Peyer's patch (tissue), 4 donors: ENCODE results near the gene ZNF236. TPM values are rescaled to one million over a fixed set of nuclear protein-coding genes. Genes with fewer than 3 reads are reported as not detected.
A peak's percentile ranks its signal among the peaks of the same experiment; 100 is the strongest.

Experiments
- DNase-seq, 3 donors: peaks; one replicate each; pipeline ENCODE4 v3.0.0-alpha.2; 2017 to 2019
- H3K27ac ChIP-seq, 4 donors: fragments of 200-600 bp; sonication (generic); one replicate each; pipeline ENCODE4 v1.5.1; 2016 to 2019
- H3K27me3 ChIP-seq, 2 donors: fragments of 200-600 bp; sonication (generic); one replicate each; pipeline ENCODE4 v1.5.1; 2019
- H3K36me3 ChIP-seq, 3 donors: fragments of 200-600 bp; sonication (generic); one replicate each; pipeline ENCODE4 v1.5.1; 2016 to 2019
- H3K4me1 ChIP-seq, 4 donors: fragments of 200-600 bp; sonication (generic); one replicate each; pipeline ENCODE4 v1.5.1; 2016 to 2019
- H3K4me3 ChIP-seq, 4 donors: fragments of 200-600 bp; sonication (generic); 1 replicate in 3 of 4; 2 replicates in 1 of 4; pipeline ENCODE4 v1.5.1; 2016 to 2019; ENCODE audit warnings: mild to moderate bottlenecking in 1 of 4
- H3K9me3 ChIP-seq, 4 donors: fragments of 200-600 bp; sonication (generic); one replicate each; pipeline ENCODE4 v1.5.1; 2016 to 2019; ENCODE audit warnings: mild to moderate bottlenecking in 1 of 4
- POLR2A ChIP-seq, 2 donors: fragments of 450-650 bp; IDR thresholded peaks; one replicate each; pipeline ENCODE4 v1.5.1; 2017; ENCODE audit warnings: antibody characterized with exemption in 2 of 2, mild to moderate bottlenecking in 2 of 2, moderate library complexity in 2 of 2
- total RNA-seq, 4 donors: library from RNA; depleted of rRNA; stranded (reverse); fragments of >200 nt; gene quantifications; one replicate each; pipeline ENCODE4 v1.1.0, GENCODE V29; 2016
- TF ChIP-seq, protein P1 (sequence below), 6 experiments: fragments of 450-650 bp in 4 of 6; fragments of 200-600 bp in 2 of 6; sonication (generic) in 1 of 6; IDR thresholded peaks; one replicate each; pipeline ENCODE4 v1.5.1; 2017 to 2019; ENCODE audit warnings: antibody characterized with exemption in 6 of 6, mild to moderate bottlenecking in 3 of 6, moderate library complexity in 1 of 6

ZNF236 gene
- total RNA-seq, 4 donors from 2014 or later: 13.8 to 57.8 (median 27.7) TPM

DNA sequence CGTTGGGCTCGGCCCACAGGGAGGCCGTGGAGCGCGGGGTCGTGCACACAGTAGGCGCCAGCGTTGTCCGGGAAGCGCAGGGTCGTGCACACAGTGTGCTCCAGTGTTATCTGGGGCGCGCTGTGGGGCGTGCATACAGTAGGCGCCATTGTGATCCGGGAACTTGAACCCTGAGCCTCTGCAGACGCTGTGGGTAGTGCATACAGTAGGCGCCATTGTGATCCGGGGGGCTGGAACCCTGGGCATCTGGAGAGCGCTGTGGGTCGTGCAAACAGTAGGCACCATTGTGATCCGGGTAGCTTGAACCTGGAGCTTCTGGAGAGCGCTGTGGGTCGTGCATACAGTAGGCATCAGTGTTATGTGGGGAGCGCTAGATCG lies 793 bp downstream of the ZNF236 start:
- H3K27ac ChIP-seq: peak overlapping the region; percentile 92 to 99 (median 97)
- H3K36me3 ChIP-seq: no peaks in the 10 kb centered on the region
- H3K4me1 ChIP-seq: peaks cover 0 to 22% (median 2%) of the 10 kb centered on the region in 4 donors
- no peak for TF ChIP-seq POLR2A (IDR thresholded peaks at IDR 0.05)
- H3K9me3 ChIP-seq: no peaks in the 10 kb centered on the region
- peak overlapping the region; percentile 54 to 100 (median 73) for H3K4me3 ChIP-seq
- DNase-seq: peak in 1 of 3 donors; percentile 51
- no peaks in the 10 kb centered on the region for H3K27me3 ChIP-seq

DNA sequence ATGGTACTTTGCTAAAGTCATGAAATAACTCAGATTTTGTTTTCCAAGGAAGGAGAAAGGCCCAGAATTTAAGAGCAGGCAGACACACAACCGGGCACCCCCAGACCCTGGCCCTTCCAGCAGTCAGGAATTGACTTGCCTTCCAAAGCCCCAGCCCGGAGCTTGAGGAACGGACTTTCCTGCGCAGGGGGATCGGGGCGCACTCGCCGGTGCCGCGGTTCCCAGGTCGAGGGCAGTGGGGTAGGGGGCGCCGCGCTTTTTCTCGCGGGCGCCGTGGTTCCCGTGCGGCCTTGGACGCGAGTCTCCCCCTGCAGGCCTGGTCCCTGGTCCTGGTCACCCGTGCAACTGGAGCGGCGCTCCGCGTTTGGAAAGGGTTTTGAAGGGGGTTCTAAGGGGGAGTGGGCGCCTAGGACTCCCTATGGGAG lies 1.2 kb downstream of the ZNF236 start:
- Histone ChIP-seq H3K27ac (peak overlapping the region in 3 of 4 donors; percentile 92 to 99 (median 97)), H3K9me3 (no peaks in the 10 kb centered on the region), H3K27me3 (no peaks in the 10 kb centered on the region), H3K4me3 (peak overlapping the region; percentile 54 to 100 (median 73)), H3K36me3 (no peaks in the 10 kb centered on the region), H3K4me1 (peaks cover 0 to 22% (median 2%) of the 10 kb centered on the region in 4 donors)
- peak in 2 of 3 donors; percentile 55 to 57 for DNase-seq
- TF ChIP-seq, protein P1, sequence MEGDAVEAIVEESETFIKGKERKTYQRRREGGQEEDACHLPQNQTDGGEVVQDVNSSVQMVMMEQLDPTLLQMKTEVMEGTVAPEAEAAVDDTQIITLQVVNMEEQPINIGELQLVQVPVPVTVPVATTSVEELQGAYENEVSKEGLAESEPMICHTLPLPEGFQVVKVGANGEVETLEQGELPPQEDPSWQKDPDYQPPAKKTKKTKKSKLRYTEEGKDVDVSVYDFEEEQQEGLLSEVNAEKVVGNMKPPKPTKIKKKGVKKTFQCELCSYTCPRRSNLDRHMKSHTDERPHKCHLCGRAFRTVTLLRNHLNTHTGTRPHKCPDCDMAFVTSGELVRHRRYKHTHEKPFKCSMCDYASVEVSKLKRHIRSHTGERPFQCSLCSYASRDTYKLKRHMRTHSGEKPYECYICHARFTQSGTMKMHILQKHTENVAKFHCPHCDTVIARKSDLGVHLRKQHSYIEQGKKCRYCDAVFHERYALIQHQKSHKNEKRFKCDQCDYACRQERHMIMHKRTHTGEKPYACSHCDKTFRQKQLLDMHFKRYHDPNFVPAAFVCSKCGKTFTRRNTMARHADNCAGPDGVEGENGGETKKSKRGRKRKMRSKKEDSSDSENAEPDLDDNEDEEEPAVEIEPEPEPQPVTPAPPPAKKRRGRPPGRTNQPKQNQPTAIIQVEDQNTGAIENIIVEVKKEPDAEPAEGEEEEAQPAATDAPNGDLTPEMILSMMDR (IDR thresholded peaks at IDR 0.05): no peak
- no peak for TF ChIP-seq POLR2A (IDR thresholded peaks at IDR 0.05)

DNA sequence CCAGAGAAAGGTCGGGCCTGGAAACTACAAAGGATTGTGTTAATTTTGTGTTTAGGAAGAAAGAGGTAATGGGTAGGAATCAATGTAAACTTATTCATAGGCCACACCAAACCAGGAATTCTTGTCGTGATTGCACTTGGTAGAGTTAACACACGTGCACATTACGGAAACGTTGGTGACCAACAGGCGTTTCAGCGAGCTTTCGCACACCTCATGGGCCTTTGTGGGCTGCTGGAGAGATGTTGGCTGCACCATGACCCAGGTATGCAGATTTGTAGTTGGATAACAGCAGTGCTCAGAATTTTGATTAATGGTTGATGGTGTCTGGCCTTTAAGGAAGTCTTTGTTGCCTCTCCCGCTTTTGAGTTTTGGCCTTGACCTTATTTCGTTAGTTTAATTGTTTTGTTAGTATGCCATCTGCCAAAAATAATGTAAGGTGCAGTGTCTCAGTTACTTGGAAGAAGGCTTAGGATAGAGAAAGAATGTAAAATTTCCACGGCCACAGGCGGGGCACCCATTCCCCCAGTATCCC lies 1.9 kb downstream of the ZNF236 start:
- no peaks in the 10 kb centered on the region for H3K9me3 ChIP-seq
- H3K27ac ChIP-seq: peak overlapping the region in 1 of 4 donors; percentile 97
- H3K4me1 ChIP-seq: peaks cover 0 to 22% (median 2%) of the 10 kb centered on the region in 4 donors
- H3K36me3 ChIP-seq: no peaks in the 10 kb centered on the region
- TF ChIP-seq POLR2A (IDR thresholded peaks at IDR 0.05): no peak
- TF ChIP-seq, protein P1 (IDR thresholded peaks at IDR 0.05): no peak
- no peaks in the 10 kb centered on the region for H3K27me3 ChIP-seq
- DNase-seq: no peak
- no peak overlapping the region for H3K4me3 ChIP-seq

DNA sequence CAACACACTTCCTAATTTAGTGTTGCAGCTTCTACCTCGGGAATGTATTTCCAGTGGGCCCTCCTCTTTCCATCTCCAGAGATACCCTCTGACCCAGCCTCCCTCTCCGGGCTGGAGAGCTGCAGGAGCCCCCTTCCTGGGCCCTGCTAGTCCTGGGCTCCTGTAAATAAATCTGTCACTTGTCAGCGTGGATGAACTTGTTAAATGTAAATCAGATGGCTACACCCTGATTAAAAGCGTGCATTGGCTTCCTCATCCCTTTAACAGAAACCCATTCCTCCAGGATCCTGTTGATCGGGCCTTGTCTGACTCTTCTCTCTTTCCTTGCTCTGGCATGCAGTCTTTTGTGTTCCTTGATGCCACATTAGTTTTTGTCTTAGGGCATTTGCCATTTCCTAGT lies 2.4 kb downstream of the ZNF236 start:
- TF ChIP-seq POLR2A (IDR thresholded peaks at IDR 0.05): no peak
- TF ChIP-seq, protein P1 (IDR thresholded peaks at IDR 0.05): no peak
- Histone ChIP-seq H3K4me3 (no peak overlapping the region), H3K36me3 (no peaks in the 10 kb centered on the region), H3K9me3 (no peaks in the 10 kb centered on the region), H3K27ac (no peak overlapping the region), H3K27me3 (no peaks in the 10 kb centered on the region), H3K4me1 (peaks cover 0 to 18% (median 2%) of the 10 kb centered on the region in 4 donors)
- DNase-seq: no peak

DNA sequence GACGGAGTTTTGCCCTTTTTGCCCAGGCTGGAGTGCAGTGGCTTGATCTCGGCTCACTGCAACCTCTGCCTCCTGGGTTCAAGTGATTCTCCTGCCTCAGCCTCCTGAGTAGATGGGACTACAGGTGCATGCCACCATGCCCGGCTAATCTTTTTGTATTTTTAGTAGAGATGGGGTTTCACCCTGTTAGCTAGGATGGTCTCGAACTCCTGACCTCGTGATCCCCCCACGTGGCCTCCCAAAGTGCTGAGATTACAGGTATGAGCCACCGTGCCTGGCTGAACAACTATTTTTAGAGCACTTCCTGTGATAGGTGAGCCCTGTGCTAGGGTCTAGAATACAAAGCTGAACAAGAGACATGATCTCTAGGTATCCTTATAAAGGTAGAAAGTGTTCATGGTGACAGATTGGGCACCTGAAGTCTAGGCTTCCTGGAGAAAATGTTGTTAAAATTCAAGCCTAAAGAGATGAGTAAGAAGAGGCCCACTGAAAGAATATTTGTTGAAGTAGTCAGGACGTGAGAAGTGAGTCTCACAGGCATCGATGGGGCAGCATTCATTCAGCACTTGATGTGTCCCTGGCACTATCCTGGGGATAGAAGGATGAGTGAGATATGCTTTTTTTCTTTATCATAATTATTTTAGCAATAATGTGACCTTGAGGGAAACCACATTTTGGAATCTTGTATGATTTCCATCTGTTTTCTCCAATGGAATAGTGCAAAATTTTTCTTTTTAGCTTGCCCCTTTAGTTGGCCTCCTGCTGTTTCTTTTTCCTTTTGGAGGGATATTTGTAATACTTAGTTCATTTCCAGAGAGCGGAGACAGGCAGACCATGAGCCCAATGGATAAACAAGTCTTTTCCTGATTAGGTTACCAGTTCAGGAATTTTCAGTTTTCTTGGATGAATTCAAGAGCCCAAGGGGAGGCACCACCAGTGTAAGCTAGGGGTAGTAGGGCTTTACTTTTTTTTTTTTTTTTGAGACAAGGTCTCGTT lies 5.1 kb downstream of the ZNF236 start:
- H3K4me1 ChIP-seq: peaks cover 0 to 6% (median 2%) of the 10 kb centered on the region in 4 donors
- no peak for DNase-seq
- no peaks in the 10 kb centered on the region for H3K9me3 ChIP-seq
- no peaks in the 10 kb centered on the region for H3K27me3 ChIP-seq
- TF ChIP-seq, protein P1 (IDR thresholded peaks at IDR 0.05): no peak
- no peak for TF ChIP-seq POLR2A (IDR thresholded peaks at IDR 0.05)
- H3K36me3 ChIP-seq: no peaks in the 10 kb centered on the region
- no peak overlapping the region for H3K4me3 ChIP-seq
- H3K27ac ChIP-seq: no peak overlapping the region

DNA sequence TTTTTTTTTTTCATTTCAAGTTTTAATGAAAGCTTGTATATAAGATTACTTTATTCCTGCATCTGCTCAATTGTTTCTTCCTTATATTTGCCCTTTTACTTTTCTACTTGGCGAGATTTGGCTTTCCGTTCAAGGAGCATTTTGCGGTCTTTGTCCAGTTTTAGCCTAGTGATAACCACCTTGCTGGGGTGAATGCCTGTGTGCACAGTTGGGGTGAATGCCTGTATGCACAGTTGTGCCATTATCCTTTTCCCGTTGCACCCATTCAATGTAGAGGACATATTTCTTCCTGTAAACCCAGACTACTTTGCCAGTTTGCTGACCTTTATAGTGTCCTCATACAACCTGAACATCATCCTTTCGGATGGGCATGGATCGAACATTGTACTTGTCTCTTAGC lies 12.0 kb downstream of the ZNF236 start:
- no peaks in the 10 kb centered on the region for H3K27me3 ChIP-seq
- no peak overlapping the region for H3K27ac ChIP-seq
- peaks cover 0 to 20% (median 0%) of the 10 kb centered on the region in 4 donors for H3K4me1 ChIP-seq
- H3K4me3 ChIP-seq: no peak overlapping the region
- no peaks in the 10 kb centered on the region for H3K9me3 ChIP-seq
- DNase-seq: no peak
- no peaks in the 10 kb centered on the region for H3K36me3 ChIP-seq
- TF ChIP-seq POLR2A (IDR thresholded peaks at IDR 0.05): no peak
- TF ChIP-seq, protein P1 (IDR thresholded peaks at IDR 0.05): no peak
